Raji (cell line): ENCODE data around the gene JAKMIP1.

Source experiments
- POLR2A ChIP-seq: IDR thresholded peaks from 2 replicates; pipeline ENCODE4 v1.6.1; 2011; ENCODE audit warnings: low read depth, low read length, control low read depth; ENCODE audit not compliant: insufficient read depth

The JAKMIP1 gene

GRCh38 chr4:5980436-5981155 lies 219.8 kb downstream of the JAKMIP1 start:
- no peak for TF ChIP-seq POLR2A

- TF ChIP-seq POLR2A, result no peak
Observed at GRCh38 chr4:5979981-5980380, 220.4 kb downstream of the JAKMIP1 start.

- no peak for TF ChIP-seq POLR2A
Observed at GRCh38 chr4:5976921-5977320, 223.4 kb downstream of the JAKMIP1 start.

GRCh38 chr4:5976431-5976830 lies 223.9 kb downstream of the JAKMIP1 start:
- no peak for TF ChIP-seq POLR2A
